Transverse colon (tissue), 3 donors: ENCODE results near the gene LCNL1.

ENCODE experiments used
- POLR2A ChIP-seq: fragments of 450-650 bp; IDR thresholded peaks from one replicate; pipeline ENCODE4 v1.6.1; 2016; ENCODE audit warnings: antibody characterized with exemption, mild to moderate bottlenecking, moderate library complexity
- TF ChIP-seq, protein P1 (sequence below), 5 experiments: fragments of 200-600 bp in 3 of 5; fragments of 450-650 bp in 2 of 5; sonication (generic) in 3 of 5; IDR thresholded peaks; 1 replicate in 2 of 5; 2 replicates in 3 of 5; pipeline ENCODE4 v1.5.1; 2016 to 2017; ENCODE audit warnings: antibody characterized with exemption in 5 of 5, inconsistent platforms in 3 of 5, mild to moderate bottlenecking in 2 of 5, moderate library complexity in 1 of 5

DNA sequence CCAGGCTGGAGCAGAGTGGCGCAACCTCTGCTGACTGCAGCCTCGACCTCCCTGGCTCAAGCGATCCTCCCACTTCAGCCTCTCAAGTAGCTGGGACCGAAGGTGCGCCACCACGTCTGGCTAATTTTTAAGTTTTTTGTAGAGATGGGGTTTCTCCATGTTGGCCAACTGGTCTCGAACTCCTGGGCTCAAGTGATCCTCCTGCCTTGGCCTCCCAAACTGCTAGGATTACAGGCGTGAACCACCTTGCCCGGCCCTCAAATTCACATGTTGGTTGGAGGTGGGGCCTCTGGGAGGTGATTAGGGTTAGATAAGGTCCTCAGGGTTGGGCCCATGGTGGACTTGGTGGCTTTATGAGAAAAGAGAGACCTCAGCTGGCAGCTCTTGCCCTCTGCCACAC lies 20.6 kb upstream of the LCNL1 start:
- TF ChIP-seq POLR2A, result no peak
- TF ChIP-seq, protein P1, sequence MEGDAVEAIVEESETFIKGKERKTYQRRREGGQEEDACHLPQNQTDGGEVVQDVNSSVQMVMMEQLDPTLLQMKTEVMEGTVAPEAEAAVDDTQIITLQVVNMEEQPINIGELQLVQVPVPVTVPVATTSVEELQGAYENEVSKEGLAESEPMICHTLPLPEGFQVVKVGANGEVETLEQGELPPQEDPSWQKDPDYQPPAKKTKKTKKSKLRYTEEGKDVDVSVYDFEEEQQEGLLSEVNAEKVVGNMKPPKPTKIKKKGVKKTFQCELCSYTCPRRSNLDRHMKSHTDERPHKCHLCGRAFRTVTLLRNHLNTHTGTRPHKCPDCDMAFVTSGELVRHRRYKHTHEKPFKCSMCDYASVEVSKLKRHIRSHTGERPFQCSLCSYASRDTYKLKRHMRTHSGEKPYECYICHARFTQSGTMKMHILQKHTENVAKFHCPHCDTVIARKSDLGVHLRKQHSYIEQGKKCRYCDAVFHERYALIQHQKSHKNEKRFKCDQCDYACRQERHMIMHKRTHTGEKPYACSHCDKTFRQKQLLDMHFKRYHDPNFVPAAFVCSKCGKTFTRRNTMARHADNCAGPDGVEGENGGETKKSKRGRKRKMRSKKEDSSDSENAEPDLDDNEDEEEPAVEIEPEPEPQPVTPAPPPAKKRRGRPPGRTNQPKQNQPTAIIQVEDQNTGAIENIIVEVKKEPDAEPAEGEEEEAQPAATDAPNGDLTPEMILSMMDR (IDR thresholded peaks at IDR 0.05), result no peak
